NB4 (cell line): ENCODE measurements around the gene INF2.

ENCODE experiments used
- TF ChIP-seq, protein P1 (sequence below): IDR thresholded peaks from one replicate; pipeline ENCODE4 v1.5.1; 2012; ENCODE audit warnings: low read depth, low read length
- TF ChIP-seq, protein P2 (sequence below): IDR thresholded peaks from 2 replicates; pipeline ENCODE4 v1.6.1; 2011; ENCODE audit warnings: low read depth, low read length

DNA sequence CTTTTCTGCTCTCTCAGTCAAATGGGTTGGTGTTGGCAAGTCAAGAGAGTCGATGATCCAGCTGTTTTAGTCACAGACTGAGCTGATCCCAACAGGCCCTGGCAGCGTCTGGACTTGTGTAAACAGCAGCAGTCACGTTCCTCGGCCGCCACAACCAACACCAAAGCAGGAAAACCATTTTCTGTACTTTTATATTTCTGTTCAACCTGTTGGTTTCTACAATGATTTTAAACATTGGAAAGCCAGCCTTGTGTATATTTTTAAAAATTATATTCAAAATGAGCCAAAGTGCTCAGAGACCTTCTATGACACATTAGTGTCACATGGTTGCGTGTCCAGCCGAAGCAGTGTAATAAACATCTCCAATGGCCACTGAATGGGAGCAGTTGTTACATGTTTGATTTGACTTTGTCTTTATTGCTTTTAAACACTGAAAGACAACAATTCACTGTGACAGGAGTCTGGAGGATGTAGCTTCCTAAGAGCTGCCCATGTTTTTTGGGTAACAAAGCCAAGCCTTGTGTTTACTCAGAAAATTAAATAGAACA lies 57.6 kb downstream of the INF2 start:
- TF ChIP-seq, protein P1, sequence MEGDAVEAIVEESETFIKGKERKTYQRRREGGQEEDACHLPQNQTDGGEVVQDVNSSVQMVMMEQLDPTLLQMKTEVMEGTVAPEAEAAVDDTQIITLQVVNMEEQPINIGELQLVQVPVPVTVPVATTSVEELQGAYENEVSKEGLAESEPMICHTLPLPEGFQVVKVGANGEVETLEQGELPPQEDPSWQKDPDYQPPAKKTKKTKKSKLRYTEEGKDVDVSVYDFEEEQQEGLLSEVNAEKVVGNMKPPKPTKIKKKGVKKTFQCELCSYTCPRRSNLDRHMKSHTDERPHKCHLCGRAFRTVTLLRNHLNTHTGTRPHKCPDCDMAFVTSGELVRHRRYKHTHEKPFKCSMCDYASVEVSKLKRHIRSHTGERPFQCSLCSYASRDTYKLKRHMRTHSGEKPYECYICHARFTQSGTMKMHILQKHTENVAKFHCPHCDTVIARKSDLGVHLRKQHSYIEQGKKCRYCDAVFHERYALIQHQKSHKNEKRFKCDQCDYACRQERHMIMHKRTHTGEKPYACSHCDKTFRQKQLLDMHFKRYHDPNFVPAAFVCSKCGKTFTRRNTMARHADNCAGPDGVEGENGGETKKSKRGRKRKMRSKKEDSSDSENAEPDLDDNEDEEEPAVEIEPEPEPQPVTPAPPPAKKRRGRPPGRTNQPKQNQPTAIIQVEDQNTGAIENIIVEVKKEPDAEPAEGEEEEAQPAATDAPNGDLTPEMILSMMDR = no peak
- TF ChIP-seq, protein P2, sequence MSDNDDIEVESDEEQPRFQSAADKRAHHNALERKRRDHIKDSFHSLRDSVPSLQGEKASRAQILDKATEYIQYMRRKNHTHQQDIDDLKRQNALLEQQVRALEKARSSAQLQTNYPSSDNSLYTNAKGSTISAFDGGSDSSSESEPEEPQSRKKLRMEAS = no peak
